H1 (cell line): ENCODE data around the gene PMM2. TPM values are rescaled to one million over a fixed set of nuclear protein-coding genes. Genes with fewer than 3 reads are reported as not detected.

Experiments used
- ASH2L ChIP-seq: fragments of 200-600, 300-600 bp; sonication (generic); IDR thresholded peaks from one replicate; pipeline ENCODE4 v1.7.1; 2017; ENCODE audit warnings: low read length
- BCL11A ChIP-seq, 2 experiments: IDR thresholded peaks; one replicate each; pipeline ENCODE4 v1.6.1; 2011; ENCODE audit warnings: low read depth in 2 of 2, low read length in 2 of 2, mild to moderate bottlenecking in 2 of 2
- TCF12 ChIP-seq: IDR thresholded peaks from 2 replicates; pipeline ENCODE4 v1.6.1; 2011; ENCODE audit warnings: low read depth, mild to moderate bottlenecking, low read length
- polyA plus RNA-seq, 7 experiments: library from polyadenylated mRNA; depleted of rRNA in 3 of 7; stranded (reverse) in 5 of 7; unstranded in 2 of 7; fragments of >200 nt in 5 of 7; fragments of 200-250 nt in 2 of 7; gene quantifications; 1 replicate in 5 of 7; 2 replicates in 1 of 7; 4 replicates in 1 of 7; pipeline versions ENCODE4 v1.2.1 to v1.2.3, GENCODE V29; 2011 to 2013; ENCODE audit warnings: missing spikeins in 2 of 7, mixed read lengths in 2 of 7
- total RNA-seq: library from RNA; stranded (reverse); fragmentation: NEBNext Ultra II Directional; extraction: Animal tissue kit (Norgen Biotek cat#: 25700); gene quantifications from 2 replicates; pipeline ENCODE4 v1.2.1, GENCODE V29; 2021

The PMM2 gene
- total and polyA plus RNA-seq, 2 of the 8 experiments (the other 6 are each of a cell fraction or from before 2014, with no cell fraction given): 26.2 to 49.4 TPM

- TF ChIP-seq TCF12 (no peak), ASH2L (no peak), BCL11A (IDR thresholded peaks at IDR 0.05; ENCODE audit: low read depth in 2 of 2, low read length in 2 of 2) (no peak)
These were observed 30.5 kb upstream of the PMM2 start (continued) for GRCh38 chr16:8767176-8767575.
